Activated naive CD4-positive, alpha-beta T cell treated with anti-CD3 and anti-CD28 coated beads, Interleukin-2, amount 50 U/mL, for 72 hours (primary cell): ENCODE data around the gene BTBD9. TPM values are rescaled to one million over a fixed set of nuclear protein-coding genes. Genes with fewer than 3 reads are reported as not detected.

Experiments
- ATAC-seq, 2 donors: fragments of 150-1000 bp; cut with Tn5 transposase; 2 replicates each; pipeline ENCODE4 v1.10.0; 2021; ENCODE audit warnings: mild to moderate bottlenecking in 2 of 2, moderate library complexity in 2 of 2
- DNase-seq, 2 donors: peaks; one replicate each; pipeline ENCODE4 v3.0.0; 2021 to 2022; ENCODE audit warnings: low spot score in 2 of 2
- H3K27ac Mint-ChIP-seq, 2 donors: one replicate each; pipeline ENCODE4 v1.8.0; 2022; ENCODE audit warnings: mild to moderate bottlenecking in 2 of 2, mixed read lengths in 2 of 2
- H3K36me3 Mint-ChIP-seq, 2 donors: one replicate each; pipeline ENCODE4 v1.8.0; 2022; ENCODE audit warnings: mixed read lengths in 2 of 2
- H3K9me3 Mint-ChIP-seq, 2 donors: one replicate each; pipeline ENCODE4 v1.8.0; 2022; ENCODE audit warnings: mixed read lengths in 2 of 2
- total RNA-seq, 2 donors: library from RNA; stranded (reverse); gene quantifications; one replicate each; pipeline ENCODE4 v1.2.3, GENCODE V29; 2022

The BTBD9 gene
- total RNA-seq, 2 donors from 2014 or later, result 10.5 to 18.8 TPM

GRCh38 chr6:38213251-38213658, 426.5 kb downstream of the BTBD9 start:
- no peaks in the 10 kb centered on the region for H3K9me3 Mint-ChIP-seq
- no peaks in the 10 kb centered on the region for H3K36me3 Mint-ChIP-seq
- DNase-seq (no peak), ATAC-seq (no peak)
- no peak overlapping the region for H3K27ac Mint-ChIP-seq

GRCh38 chr6:38212579-38212978, 427.1 kb downstream of the BTBD9 start:
- DNase-seq (no peak), ATAC-seq (no peak)
- Mint-ChIP-seq H3K27ac (no peak overlapping the region), H3K9me3 (no peaks in the 10 kb centered on the region), H3K36me3 (no peaks in the 10 kb centered on the region)

- ATAC-seq (no peak), DNase-seq (no peak)
- Mint-ChIP-seq H3K36me3 (no peaks in the 10 kb centered on the region), H3K27ac (no peak overlapping the region), H3K9me3 (no peaks in the 10 kb centered on the region)
These were observed 427.6 kb downstream of the BTBD9 start for GRCh38 chr6:38212116-38212515.

GRCh38 chr6:38209371-38210260, 430.1 kb downstream of the BTBD9 start:
- Mint-ChIP-seq H3K9me3 (peaks cover 0 to 4% of the 10 kb centered on the region in 2 donors), H3K36me3 (no peaks in the 10 kb centered on the region), H3K27ac (peak overlapping the region in 1 of 2 donors; percentile 3)
- DNase-seq (no peak), ATAC-seq (no peak)

GRCh38 chr6:38208028-38208427, 431.7 kb downstream of the BTBD9 start:
- H3K27ac Mint-ChIP-seq, result no peak overlapping the region
- ATAC-seq (no peak), DNase-seq (no peak)
- H3K9me3 Mint-ChIP-seq, result peaks cover 0 to 6% of the 10 kb centered on the region in 2 donors
- no peaks in the 10 kb centered on the region for H3K36me3 Mint-ChIP-seq

GRCh38 chr6:38207375-38207774, 432.4 kb downstream of the BTBD9 start:
- Mint-ChIP-seq H3K27ac (no peak overlapping the region), H3K9me3 (peaks cover 0 to 6% of the 10 kb centered on the region in 2 donors), H3K36me3 (no peaks in the 10 kb centered on the region)
- ATAC-seq (no peak), DNase-seq (no peak)

GRCh38 chr6:38198219-38198618, 441.5 kb downstream of the BTBD9 start:
- DNase-seq (no peak), ATAC-seq (no peak)
- H3K36me3 Mint-ChIP-seq, result no peaks in the 10 kb centered on the region
- no peaks in the 10 kb centered on the region for H3K9me3 Mint-ChIP-seq
- peak overlapping the region in 1 of 2 donors; percentile 17 for H3K27ac Mint-ChIP-seq

- no peak for ATAC-seq
- H3K9me3 Mint-ChIP-seq, result no peaks in the 10 kb centered on the region
- DNase-seq, result no peak
- no peak overlapping the region for H3K27ac Mint-ChIP-seq
- no peaks in the 10 kb centered on the region for H3K36me3 Mint-ChIP-seq
These were observed 444.6 kb downstream of the BTBD9 start for GRCh38 chr6:38195113-38195635.

GRCh38 chr6:38194589-38194988, 445.1 kb downstream of the BTBD9 start:
- DNase-seq, result no peak
- ATAC-seq, result no peak
- no peaks in the 10 kb centered on the region for H3K9me3 Mint-ChIP-seq
- no peaks in the 10 kb centered on the region for H3K36me3 Mint-ChIP-seq
- no peak overlapping the region for H3K27ac Mint-ChIP-seq

- no peak for DNase-seq
- no peaks in the 10 kb centered on the region for H3K36me3 Mint-ChIP-seq
- H3K9me3 Mint-ChIP-seq, result no peaks in the 10 kb centered on the region
- no peak overlapping the region for H3K27ac Mint-ChIP-seq
- no peak for ATAC-seq
These were observed 445.5 kb downstream of the BTBD9 start for GRCh38 chr6:38194282-38194572.

- H3K27ac Mint-ChIP-seq, result peak overlapping the region in 1 of 2 donors; percentile 3
- no peak for ATAC-seq
- no peaks in the 10 kb centered on the region for H3K9me3 Mint-ChIP-seq
- no peak for DNase-seq
- no peaks in the 10 kb centered on the region for H3K36me3 Mint-ChIP-seq
These were observed 446.0 kb downstream of the BTBD9 start for GRCh38 chr6:38193481-38194281.

- Mint-ChIP-seq H3K9me3 (no peaks in the 10 kb centered on the region), H3K36me3 (no peaks in the 10 kb centered on the region), H3K27ac (peak overlapping the region in 1 of 2 donors; percentile 65)
- ATAC-seq, result no peak
- no peak for DNase-seq
These were observed 446.7 kb downstream of the BTBD9 start for GRCh38 chr6:38193051-38193450.

- no peaks in the 10 kb centered on the region for H3K36me3 Mint-ChIP-seq
- no peak overlapping the region for H3K27ac Mint-ChIP-seq
- H3K9me3 Mint-ChIP-seq, result no peaks in the 10 kb centered on the region
- ATAC-seq, result no peak
- DNase-seq, result no peak
These were observed 447.2 kb downstream of the BTBD9 start for GRCh38 chr6:38192487-38192886.

- H3K36me3 Mint-ChIP-seq, result no peaks in the 10 kb centered on the region
- ATAC-seq, result no peak
- no peaks in the 10 kb centered on the region for H3K9me3 Mint-ChIP-seq
- DNase-seq, result no peak
- no peak overlapping the region for H3K27ac Mint-ChIP-seq
These were observed 447.7 kb downstream of the BTBD9 start for GRCh38 chr6:38192011-38192410.

GRCh38 chr6:38191418-38191817, 448.3 kb downstream of the BTBD9 start:
- DNase-seq (no peak), ATAC-seq (no peak)

GRCh38 chr6:38188677-38189335, 450.9 kb downstream of the BTBD9 start:
- no peak overlapping the region for H3K27ac Mint-ChIP-seq
- H3K9me3 Mint-ChIP-seq, result no peaks in the 10 kb centered on the region
- no peak for DNase-seq
- ATAC-seq, result no peak
- H3K36me3 Mint-ChIP-seq, result no peaks in the 10 kb centered on the region

More at GRCh38 chr6:38191418-38191817, 448.3 kb downstream of the BTBD9 start:
- Mint-ChIP-seq H3K36me3 (no peaks in the 10 kb centered on the region), H3K27ac (peak overlapping the region in 1 of 2 donors; percentile 51), H3K9me3 (no peaks in the 10 kb centered on the region)
